ENCODE results near the gene EMID1.
"Not testable (repeated sequence)": the region's sequence is repeated elsewhere in the genome, so short reads cannot be mapped to it uniquely, and the experiment has no call there.

Gene EMID1

DNA sequence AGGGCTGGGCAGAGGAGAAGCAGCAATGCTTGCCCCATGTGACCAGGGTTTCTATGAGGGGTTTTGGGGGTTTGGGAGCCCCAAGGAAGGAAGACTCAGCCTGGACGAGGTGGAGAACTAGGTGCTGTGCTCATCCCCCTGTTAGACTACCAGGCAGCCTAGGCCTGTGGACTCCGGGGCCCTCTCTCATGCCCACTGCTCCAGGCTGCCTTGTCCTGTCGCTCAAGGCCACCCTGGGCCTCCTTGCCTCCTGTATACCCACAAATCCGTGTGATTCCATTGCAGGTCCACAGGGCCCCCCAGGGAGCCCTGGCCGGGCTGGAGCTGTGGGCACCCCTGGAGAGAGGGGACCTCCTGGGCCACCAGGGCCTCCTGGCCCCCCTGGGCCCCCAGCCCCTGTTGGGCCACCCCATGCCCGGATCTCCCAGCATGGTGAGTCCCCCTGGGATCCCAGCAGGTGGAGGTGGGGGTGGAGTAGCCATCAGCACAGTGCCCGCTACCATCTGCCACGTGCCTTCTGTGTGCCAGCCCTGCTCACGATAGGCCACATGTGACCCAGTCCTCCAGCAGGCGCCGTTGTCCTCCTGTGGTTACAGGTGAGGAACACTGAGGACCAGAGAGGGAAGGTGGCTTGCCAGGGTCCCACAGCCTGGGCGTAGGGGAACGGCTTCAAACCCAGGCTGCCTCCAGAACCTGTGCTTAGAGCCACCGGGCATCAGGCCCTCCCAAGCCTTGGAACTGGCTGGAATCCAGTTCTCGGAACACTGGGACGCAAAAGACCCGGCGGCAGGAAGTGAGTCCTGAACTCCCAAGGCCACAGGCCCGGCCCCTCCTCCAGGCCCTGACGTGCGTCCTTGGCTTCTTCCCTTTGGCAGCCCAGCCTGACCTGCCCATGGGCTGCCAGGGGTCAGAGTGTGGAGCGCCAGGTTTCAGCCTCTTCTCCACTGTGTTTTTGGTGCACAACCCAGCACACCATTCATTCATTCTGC is 26.6 kb downstream of the EMID1 start:
- DNase-seq (ENCODE audit: low spot score) = no peak

DNA sequence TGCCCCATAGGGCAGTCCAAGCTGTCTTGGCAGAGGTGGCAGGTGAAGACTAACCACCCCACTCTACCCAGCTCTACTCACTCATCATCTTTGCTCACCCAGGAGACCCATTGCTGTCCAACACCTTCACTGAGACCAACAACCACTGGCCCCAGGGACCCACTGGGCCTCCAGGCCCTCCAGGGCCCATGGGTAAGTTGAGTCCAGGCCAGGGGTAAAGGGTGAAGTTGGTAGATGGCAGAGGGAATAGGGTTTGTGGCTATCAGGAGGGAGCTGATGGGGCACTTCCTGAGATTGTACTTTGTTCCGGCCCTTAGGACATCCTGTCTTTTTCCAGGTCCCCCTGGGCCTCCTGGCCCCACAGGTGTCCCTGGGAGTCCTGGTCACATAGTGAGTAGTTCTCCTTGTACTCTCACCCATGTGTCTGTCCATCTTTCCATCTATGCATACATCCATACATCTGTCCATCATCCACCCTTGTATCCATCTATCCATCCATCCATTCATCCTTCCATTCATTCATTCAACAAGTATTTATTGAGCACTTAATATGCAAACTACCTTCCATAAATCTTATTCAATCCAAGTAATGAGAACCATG is 27.7 kb downstream of the EMID1 start:
- DNase-seq (ENCODE audit: low spot score) = no peak

DNA sequence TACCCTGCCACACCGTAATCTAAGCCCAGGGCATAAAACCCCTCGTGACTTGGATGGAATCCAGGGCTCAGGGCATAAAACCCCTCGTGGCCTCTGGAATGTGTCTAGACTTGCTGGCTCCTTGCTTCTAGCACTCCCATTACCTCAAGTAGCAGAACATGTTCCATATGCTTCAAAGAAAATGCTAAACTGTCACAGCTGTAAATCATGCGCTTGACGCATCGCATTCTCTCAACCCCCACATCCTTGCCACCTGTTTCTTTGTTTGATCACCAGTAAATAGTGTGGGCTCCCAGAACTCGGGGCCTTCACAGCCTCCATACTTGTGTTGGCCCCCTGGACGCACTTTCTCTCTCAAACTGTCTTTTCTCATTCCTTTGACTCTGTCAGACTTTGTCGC is 34.8 kb downstream of the EMID1 start:
- not testable (repeated sequence) for DNase-seq (ENCODE audit: low spot score)

DNA sequence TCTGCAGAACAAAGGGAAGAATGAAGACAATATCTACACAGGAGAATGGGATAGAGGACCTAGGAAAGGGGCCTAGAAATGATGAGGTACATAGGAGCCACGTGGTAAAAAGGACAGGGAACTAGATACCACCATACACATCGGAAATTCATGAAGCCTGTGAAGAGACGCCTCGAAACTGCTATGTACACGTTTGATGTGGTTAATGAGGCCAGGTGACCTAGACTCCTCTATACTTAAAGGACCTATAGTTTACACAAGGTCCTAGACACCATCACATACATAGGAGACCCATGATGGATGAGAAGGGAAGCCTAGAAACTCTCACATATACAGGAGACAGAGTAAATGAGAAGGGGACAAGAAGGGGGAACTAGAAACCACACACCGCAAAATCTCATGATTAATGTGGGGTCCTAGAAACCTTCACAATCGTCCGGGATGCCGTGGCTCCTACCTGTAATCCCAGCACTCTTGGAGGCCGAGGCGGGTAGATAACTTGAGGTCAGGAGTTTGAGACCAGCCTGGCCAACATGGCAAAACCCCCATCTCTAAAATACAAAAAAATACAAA is 38.3 kb downstream of the EMID1 start:
- no peak for DNase-seq (ENCODE audit: low spot score)

DNA sequence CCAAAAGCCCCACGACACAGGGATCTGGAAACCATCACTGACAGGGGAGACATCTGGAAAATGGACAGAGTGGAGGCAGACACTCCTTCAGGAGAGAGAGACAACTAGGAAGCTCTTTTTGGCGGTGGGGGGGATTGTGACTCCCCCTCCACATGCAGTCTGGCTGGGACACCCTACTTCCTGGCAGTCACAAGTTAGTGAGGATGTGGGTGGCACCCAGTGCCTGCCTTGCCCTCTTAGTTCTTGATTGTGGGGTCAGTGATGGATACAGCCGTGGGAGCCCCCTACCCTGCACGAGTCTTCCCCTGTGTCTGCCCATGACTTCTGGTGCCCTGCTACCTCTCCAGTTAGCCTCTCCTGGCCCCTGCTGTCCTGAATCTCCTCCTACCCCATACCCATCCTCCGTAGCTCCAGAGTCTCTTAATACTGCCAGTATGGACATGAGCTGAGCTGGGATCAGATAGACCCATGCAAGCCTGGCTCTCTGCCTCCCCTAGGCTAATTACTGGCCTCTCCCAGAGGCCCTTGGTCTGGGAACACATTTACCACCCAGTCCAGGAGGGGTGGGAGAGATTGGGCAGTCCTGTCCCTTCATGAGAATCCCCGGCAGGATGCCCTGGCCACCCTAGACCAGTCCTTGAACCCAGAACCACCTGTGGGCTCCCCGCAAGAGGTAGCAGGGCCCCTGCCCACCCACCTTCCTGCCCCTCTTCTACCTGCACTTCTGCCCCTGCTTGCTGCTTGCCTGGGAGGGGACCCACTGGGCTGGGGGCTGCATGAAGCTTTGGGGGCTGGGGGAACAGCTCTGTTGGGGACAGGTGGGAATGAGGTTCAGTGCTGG is 39.3 kb downstream of the EMID1 start:
- no peak for DNase-seq (ENCODE audit: low spot score)

DNA sequence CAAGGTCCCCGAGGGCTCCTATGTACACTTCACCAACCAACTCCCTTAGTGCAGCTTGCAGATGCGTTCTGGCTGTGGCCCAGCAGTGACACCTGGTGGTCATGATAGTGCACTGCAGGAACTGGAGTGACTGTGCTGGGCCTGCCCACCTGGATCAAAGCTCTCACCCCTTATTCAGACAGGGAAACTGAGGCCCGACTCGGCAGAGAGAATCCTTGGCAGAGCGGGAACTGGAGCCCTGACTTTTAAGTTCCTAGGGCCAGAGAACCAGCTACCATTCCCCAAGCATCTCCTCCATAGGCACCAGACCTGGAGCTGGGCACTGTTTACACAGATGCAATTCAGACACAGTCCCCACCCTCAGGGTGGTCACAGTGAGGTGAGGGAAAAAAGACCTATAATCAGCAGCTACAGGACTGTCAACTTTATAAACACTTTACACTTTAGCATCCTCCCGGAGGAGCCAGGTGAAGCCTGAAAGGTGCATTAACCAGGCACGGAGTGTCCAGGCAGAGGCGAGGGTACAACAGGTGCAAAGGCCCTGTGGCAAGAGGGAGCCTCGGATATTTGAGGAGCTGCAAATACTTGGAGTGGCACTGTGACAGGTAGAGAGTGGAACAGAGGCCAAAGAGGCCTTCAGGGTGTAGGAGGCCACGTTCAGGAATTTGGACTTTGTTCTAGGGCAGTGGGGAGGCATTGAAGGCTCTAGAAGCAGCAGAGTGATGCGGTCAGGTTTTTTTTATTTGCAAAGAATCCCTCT is 40.1 kb downstream of the EMID1 start:
- DNase-seq (ENCODE audit: low spot score) = peak; percentile 81

DNA sequence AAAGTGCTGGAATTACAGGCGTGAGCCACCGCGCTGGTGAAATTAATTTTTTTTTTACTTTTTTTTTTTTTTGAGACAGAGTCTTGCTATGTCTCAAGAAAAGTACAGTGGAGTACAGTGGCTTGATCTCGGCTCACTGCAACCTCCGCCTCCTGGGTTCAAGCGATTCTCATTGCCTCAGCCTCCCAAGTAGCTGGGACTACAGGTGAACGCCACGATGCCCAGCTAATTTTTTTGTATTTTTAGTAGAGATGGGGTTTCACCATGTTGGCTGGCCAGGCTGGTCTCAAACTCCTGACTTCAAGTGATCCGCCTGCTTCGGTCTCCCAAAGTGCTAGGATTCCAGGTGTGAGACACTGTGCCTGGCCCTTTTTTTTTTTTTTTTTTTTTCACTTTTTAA is 42.2 kb downstream of the EMID1 start:
- DNase-seq (ENCODE audit: low spot score) = not testable (repeated sequence)

DNA sequence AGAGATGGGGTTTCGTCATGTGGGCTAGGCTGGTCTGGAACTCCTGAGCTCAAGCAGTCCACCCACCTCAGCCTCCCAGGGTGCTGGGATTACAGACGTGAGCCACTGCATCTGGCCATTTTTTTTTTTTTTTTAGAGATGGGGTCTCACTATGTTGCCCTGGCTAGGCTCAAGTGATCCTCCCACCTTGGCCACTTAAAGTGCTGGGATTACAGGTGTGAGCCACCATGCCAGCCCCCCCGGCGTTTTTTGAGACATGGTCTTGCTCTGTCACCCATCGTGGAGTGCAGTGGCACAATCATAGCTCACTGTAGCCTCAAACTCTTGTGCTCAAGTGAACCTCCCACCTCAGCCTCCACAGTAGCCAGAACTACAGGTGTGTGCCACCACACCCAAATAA is 45.6 kb downstream of the EMID1 start:
- DNase-seq (ENCODE audit: low spot score) = no peak

DNA sequence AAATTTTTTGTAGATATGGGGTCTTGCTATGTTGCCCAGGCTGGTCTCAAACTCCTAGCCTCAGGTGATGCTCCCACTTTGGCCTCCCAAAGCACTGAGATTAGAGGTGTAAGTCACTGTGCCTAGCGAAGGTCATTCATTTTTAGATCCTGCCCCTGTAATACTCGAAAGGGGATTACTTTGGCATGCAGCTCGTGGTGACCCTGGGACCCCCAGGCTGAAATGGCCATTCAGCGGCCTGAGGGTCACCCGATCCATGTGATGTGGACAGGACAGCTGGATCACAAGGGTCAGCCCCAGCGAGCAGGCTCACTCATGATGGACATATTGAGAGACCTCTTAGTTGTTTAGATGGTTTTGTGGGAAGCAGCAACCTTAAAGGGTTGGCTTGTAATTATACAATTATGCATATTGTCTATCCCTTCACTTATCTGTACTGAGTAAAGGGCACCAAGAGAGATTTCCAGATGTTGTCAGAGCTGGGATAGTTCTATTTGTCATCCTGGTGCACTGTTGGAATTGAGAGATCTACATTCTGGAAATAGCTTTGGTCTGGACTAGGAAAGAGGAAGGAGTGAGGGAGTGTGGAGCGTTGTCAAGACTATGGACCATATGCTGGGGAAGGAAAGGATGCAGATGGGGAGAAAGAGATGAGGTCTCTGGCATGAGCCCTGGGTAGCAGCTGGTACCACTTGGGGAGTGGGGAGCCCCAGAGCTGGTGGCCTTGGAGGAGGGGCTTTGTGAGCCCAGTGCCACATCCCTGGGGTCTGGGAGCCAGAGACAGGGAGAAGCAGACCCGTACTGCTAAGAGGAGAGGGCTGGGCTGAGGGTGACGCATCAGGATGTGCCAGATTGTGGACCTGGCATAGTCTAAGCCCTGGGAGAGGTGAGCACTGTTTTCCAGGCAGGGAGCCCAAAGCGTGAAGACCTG is 46.5 kb downstream of the EMID1 start:
- no peak for DNase-seq (ENCODE audit: low spot score)

DNA sequence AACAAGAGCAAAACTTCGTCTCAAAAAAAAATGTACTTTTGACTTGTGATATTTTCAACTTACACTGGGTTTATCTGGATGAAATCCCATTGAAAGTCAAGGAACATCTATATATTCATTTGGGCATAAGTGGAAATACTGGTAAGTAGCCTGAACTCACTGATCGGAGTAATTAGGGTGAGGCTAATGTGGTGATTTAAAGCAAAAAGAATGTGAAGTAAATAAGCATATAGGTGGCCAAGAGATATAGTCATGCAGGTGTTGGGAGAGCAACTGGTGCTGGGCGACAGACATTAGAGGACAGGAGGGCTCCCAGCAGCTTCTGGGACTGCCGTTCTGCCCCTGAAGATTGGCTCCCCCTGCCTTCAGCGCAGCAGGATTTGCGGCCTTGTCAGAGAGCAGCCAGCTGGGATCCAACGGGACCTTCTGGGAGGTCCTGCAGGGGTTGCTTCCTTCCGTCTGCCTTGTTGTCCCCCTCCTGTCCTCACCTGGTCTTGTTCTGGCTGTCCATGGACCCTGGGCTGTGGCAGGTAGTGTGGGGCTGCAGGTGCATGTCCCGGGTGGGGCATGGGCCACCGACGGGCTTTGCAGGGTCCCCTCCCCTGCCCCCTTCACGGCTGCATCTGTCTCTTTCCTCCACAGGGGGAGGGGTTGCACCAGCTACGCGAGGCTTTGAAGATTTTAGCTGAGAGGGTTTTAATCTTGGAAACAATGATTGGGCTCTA is 48.0 kb downstream of the EMID1 start:
- DNase-seq (ENCODE audit: low spot score) = no peak

DNA sequence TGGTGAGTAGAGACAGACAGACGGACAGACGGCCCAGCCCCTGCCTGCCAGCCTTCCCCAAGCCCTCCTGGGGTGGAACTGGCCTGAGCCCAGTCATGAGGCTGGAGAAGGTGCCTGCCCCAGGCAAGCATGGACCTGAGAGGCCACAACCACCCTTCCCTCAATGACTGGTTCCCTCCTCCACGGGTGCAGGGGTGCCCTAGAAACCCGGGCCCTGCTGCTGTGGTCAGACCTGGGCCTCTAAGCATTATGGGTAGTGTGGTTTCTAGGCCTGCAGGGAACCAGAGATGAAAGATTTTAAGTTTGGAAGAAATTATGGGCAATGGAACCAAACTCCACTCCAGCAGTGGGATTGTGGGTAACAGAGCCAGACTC is 48.6 kb downstream of the EMID1 start:
- DNase-seq (ENCODE audit: low spot score) = no peak

DNA sequence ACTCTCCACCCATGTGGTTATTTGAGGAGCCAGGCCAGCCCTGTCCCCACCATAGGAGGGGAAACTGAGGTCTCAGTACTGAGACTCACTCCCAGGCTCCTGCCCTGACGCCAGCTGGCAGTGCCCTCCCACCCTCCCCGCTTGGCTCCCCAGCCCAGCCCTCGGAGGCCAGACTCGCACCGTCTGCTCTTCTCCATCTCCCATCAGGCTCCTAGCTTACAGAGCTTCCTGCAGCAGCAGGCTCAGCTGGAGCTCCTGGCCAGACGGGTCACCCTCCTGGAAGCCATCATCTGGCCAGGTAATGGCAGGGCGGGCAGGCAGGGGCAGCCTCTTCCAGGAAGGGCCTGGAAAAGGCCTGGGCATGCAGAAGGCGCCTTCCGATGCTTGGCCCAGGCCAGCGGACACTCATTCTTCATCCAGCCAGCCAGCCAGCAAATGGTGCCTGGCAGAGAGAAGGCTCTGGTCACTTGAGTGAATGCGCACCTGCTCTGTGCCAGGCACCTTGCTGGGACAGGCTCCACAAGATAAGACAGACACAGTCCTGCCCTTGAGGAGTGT is 49.4 kb downstream of the EMID1 start:
- no peak for DNase-seq (ENCODE audit: low spot score)

DNA sequence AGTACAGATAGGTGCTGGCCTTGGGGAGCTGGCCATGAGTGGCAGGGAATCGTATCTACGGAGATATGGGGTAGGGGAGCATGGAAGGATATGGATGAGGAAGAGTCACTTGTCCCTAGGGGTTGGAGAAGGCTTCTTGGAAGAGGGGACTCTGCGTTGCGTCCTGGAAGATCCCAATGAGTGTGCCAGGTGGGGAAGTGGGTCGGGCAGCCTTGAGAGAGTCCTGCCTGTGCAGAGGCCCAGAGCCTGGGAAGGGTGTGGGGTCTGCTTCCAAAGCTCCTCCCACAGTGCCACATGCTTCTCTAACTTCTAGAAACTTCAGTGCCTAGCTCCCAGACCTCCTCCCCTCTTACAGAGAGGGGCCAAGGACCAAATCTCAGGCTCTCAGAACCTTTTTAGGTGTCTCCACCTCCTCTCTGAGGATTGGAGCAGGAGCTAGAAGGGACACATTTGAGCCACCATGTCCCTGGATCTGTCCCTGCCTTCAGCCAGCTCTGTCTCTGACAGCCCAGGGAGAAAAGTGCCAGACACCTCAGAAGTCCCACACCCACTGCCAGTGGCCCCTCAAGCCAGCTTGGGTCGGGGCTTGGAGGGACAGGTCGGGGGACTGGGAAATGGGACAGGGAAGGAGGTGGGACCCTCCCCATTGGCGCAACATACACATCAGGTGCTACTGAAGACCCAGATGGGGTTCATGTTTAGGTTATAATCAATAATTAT is 51.1 kb downstream of the EMID1 start:
- no peak for DNase-seq (ENCODE audit: low spot score)

DNA sequence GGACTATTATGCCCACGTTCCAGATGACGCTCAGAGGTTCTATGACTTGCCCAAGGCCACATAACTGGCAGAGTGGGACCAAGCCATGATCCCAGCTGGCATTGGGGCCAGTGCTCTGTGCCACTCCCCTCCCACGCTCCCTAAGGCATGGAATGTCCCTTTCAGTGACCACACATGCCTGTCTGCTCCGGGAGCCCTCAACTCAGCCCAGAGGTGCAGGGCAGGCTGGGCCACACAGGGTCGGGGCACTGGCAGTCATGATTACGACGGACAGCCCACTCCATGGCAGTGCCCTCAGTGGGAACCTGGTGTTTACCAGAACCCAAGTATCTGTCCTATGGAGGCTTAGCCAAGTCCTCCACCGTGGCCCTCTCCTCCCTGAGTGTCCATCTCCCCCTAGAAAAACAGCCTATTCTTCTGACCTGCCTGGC is 52.1 kb downstream of the EMID1 start:
- DNase-seq (ENCODE audit: low spot score) = no peak

DNA sequence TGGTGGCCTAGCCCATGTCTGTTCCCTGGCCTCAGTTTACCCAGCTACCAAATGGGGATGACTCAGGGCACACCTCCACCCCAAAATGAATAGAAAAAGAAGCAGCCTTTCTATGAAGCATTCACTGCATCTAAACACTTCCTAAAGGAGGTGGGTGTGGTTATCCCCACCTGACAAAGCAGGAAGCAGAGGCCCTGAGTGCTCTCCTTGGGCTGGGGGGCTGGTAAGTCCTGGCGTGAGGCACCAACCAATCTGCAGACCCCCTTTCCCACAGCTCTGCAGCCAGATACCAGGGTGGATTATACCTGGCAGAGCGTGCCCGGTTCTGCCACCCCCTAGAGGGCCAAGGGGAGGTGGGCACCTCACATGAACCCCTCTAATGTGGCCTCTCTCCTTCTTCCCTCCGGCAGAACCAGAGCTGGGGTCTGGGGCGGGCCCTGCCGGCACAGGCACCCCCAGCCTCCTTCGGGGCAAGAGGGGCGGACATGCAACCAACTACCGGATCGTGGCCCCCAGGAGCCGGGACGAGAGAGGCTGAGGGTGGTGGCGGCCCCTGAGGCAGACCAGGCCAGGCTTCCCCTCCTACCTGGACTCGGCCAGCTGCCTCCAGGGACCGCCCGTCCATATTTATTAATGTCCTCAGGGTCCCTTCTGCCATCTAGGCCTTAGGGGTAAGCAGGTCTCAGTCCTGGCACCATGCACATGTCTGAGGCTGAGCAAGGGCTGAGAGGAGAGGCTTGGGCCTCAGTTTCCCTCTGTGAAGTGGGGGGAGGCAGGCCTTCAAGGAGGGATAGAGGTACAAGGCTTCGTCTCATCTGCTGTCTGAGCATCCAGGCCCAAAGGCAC is 52.9 kb downstream of the EMID1 start:
- no peak for DNase-seq (ENCODE audit: low spot score)

DNA sequence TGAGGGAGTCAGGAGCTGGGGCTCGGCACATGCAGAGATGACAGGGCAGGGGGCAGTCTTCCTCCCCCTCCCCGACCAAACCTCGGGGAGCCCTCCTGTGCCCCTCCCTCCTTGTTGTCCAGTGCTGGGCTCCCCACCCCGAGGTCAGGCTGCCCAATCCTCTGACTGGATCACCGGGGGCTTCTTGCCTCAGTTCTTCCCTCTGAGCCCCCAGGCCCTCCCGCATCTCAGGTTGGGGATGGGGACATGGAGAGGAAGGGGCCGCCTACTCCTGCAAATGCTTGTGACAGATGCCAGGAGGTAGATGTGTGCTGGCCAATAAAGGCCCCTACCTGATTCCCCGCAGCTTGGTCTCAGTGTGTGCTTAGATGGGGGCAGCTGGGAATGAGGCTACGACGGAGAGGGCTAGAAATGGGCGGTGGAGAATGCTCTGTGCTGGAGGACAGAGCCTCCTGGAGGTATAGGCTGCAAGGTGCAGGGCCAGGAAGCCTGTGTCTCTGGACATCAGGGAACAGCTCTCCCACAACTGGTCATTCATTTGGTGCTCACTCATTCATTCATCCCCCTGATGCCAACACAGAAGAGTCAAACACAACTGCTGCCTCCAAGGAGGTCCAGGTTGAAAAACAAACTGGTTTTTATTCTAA is 53.7 kb downstream of the EMID1 start:
- DNase-seq (ENCODE audit: low spot score) = no peak

DNA sequence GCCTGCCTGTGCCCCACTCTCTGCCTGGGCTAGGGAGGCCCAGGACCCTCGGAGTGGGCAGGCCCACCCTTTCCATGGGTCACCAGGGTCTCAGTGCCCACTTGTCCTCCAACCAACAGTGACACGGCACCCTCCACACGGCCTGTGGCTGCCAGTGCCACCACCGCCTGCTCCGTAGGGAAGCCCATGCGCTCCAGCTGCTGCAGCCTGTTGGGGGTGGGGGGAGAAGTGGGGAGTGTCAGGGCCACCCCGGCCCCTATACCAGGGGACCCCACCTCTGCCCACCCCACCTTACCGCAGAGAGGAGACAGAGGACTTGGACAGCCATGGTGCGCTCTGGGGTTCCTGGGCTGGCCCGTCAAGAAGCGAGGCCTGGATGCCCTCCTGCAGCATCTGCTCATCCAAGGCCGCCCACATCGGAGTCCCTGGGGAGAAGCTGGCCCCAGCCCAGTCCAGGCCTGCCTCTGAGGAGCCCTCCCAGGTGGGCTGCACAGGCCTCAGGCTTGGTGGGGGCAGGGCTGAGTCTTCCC is 54.4 kb downstream of the EMID1 start:
- DNase-seq (ENCODE audit: low spot score) = no peak
